Subcutaneous adipose tissue (tissue), 4 donors: ENCODE results near the gene GJC3. TPM values are rescaled to one million over a fixed set of nuclear protein-coding genes. Genes with fewer than 3 reads are reported as not detected.

ENCODE experiments used
- CTCF ChIP-seq: fragments of 450-650 bp; IDR thresholded peaks from one replicate; pipeline ENCODE4 v1.5.1; 2016; ENCODE audit warnings: low read depth, mild to moderate bottlenecking, control low read depth, antibody characterized with exemption, moderate library complexity
- total RNA-seq, 4 donors: library from RNA; depleted of rRNA; stranded (reverse); fragments of >200 nt; gene quantifications; one replicate each; pipeline ENCODE4 v1.1.0, GENCODE V29; 2016

The GJC3 gene
- total RNA-seq, 4 donors from 2014 or later, result 0.68 to 2.1 TPM; not detected in 2

- TF ChIP-seq CTCF, result no peak
These were observed 9.7 kb downstream of the GJC3 start for GRCh38 chr7:99919814-99920112.

DNA sequence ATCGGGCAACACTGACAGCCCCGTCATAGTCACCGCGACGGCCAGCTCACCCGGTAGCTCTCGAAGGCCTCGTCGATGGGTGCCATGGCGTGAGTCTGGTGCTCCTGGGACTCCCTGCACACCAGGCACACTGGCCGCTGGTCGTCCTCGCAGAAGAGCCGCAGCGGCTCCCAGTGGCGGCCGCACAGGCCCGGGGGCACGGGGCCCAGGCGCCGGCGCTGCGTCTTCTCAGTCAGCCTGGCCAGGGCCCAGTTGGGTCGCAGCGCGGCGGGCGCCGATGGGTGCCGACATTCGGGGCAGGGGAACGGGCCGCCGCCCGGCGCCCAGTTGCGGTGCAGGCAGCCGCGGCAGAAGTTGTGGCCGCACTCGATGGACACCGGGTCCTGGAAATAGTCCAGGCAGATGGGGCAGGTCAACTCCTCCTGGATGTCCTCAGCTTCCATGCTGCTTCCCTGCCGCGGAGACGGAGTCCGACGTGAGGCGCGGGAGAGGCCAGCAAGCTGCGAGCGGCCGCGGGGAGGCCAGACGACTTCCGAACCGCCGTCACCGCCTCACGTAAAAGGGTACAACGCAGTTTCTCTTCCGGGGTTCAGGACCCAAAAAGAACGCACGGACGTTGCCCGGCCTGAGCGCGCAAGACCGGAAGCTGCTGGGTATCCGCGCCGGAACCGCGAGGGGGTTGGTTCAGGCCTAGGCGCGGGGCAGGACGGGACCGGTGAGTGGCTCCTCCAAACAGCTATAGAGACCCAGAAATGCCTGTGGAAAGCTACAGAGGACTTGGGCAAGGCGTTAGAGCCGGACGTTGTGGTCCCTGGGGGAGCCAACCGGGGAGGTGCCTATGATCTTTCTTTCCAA is 10.2 kb downstream of the GJC3 start, which contains the start of gene TRIM4:
Gene TRIM4, minus strand, starts transcription at position 572 of the 855 bp plus-strand sequence. Its CDS starts 129 bp downstream, at position 443.
- no peak for TF ChIP-seq CTCF

DNA sequence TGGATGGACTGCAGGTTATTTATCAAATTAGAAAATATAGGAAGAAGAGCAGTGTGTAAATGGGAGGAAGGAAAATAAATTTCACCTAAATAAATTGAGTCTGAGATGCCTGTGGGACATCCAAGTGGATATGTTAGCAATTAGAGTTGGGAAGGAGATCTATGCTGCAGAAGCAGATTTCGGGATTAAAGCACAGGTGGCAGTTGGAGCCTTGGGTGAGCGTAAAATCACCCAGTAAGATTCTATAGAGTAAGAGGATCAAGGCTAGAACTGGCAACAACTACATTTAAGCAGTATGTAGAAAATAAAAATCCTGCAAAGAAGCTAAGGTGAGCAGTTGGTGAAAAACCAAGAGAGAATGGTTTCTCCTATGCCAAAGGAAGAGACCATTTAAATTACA is 18.4 kb downstream of the GJC3 start:
- no peak for TF ChIP-seq CTCF

DNA sequence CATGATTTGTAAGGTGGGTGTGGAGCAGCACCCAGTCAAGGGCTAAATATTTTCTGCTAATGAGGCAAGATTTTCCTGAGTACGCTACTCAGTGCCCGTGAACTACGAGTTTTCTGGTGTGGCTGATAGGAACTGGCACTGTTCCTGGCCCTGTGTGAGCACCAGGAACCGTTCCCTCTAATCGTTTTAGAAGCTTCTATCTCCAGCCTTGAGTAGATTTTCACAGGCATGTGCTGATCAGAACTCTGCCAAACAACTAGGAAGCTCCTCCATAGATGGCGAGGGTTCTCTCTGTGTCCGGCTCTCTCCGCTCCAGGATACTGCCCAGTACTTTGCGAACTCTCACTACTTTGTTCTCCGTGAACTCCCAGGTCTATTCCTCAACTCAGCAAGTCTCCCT is 27.8 kb downstream of the GJC3 start:
- no peak for TF ChIP-seq CTCF

GRCh38 chr7:99899830-99900519 is 29.4 kb downstream of the GJC3 start:
- no peak for TF ChIP-seq CTCF

DNA sequence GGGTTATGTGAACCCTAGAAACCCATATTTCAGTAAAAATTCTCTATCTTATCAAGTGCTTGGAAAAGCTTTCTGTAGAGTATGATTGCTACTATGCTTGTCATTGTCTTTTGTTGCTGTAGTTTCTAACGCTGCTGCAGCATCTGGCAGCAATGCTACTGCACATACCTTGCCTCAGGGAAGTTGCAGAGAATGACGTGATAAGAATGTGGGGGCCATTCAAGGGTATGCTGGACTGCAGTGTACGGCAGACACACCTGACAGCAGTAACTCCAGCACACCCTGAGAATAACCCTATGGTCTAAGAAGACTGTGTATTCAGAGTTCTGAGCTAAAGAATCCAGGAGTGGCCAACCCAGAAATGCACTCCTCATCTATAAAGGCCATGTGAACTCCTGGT is 30.6 kb downstream of the GJC3 start:
- TF ChIP-seq CTCF, result no peak

DNA sequence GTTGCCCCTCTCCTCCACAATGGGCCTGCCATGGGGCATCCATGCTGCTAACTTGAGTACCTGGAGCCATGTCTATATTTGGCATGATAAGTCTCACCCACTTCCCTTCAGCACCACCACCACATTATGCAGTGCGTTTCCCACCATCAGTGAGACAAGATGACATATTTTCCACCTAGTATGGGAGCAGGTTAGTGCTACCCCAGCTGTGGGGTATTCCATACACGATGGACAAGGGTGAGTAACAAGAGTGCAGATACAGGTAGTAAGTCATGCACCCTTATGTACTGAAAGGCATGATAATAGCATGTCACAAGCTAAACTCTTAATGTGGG is 31.4 kb downstream of the GJC3 start:
- no peak for TF ChIP-seq CTCF
